Chondrocyte (in vitro differentiated cells): ENCODE results near the gene AFAP1. TPM values are rescaled to one million over a fixed set of nuclear protein-coding genes. Genes with fewer than 3 reads are reported as not detected.
A peak's percentile ranks its signal among the peaks of the same experiment; 100 is the strongest.

Experiments used
- DNase-seq: peaks from one replicate; pipeline ENCODE4 v3.0.0; 2021; ENCODE audit warnings: mixed read lengths, low spot score
- H3K27ac Mint-ChIP-seq: one replicate; pipeline ENCODE4 v1.8.0; 2021; ENCODE audit warnings: mild to moderate bottlenecking, moderate library complexity, mixed read lengths; ENCODE audit not compliant: unreplicated experiment
- H3K27me3 Mint-ChIP-seq: 2 replicates; pipeline ENCODE4 v1.8.0; 2021; ENCODE audit warnings: low read depth, mixed read lengths
- H3K36me3 Mint-ChIP-seq: 2 replicates; pipeline ENCODE4 v1.8.0; 2021; ENCODE audit warnings: low read depth, mixed read lengths
- H3K4me1 Mint-ChIP-seq: 2 replicates; pipeline ENCODE4 v1.8.0; 2021; ENCODE audit warnings: low read depth, mild to moderate bottlenecking, mixed read lengths
- H3K4me3 Mint-ChIP-seq: one replicate; pipeline ENCODE4 v1.8.0; 2021; ENCODE audit warnings: mild to moderate bottlenecking, moderate library complexity, mixed read lengths; ENCODE audit not compliant: unreplicated experiment
- H3K9me3 Mint-ChIP-seq: 2 replicates; pipeline ENCODE4 v1.8.0; 2021; ENCODE audit warnings: low read depth, mixed read lengths
- total RNA-seq: library from RNA; stranded (reverse); gene quantifications from 3 replicates; pipeline ENCODE4 v1.2.1, GENCODE V29; 2021
- TF ChIP-seq, protein P1 (sequence below): fragments of 200-600 bp; sonication (generic); IDR thresholded peaks from 2 replicates; pipeline ENCODE4 v1.5.0; 2021; ENCODE audit warnings: antibody characterized with exemption, mild to moderate bottlenecking, moderate library complexity

The AFAP1 gene
- total RNA-seq, 1 donor from 2014 or later, result 118 TPM

DNA sequence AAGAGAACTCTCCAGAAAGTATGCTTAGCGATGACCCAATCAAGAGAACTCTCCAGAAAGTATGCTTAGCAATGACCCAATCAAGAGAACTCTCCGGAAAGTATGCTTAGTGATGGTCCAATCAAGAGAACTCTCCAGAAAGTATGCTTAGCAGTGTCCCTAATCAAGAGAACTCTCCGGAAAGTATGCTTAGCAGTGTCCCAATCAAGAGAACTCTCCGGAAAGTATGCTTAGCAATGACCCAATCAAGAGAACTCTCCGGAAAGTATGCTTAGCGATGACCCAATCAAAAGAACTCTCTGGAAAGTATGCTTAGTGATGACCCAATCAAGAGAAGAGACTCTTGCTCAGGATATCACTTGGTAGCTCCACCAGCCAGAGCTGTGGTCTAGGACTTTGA, 92.5 kb downstream of the AFAP1 start:
- peak overlapping the region; percentile 3 for H3K27ac Mint-ChIP-seq
- H3K36me3 Mint-ChIP-seq, result peaks cover 41% of the 10 kb centered on the region
- H3K4me1 Mint-ChIP-seq, result peaks cover 54% of the 10 kb centered on the region
- no peak overlapping the region for H3K4me3 Mint-ChIP-seq
- no peaks in the 10 kb centered on the region for H3K9me3 Mint-ChIP-seq
- no peak for DNase-seq
- TF ChIP-seq, protein P1, sequence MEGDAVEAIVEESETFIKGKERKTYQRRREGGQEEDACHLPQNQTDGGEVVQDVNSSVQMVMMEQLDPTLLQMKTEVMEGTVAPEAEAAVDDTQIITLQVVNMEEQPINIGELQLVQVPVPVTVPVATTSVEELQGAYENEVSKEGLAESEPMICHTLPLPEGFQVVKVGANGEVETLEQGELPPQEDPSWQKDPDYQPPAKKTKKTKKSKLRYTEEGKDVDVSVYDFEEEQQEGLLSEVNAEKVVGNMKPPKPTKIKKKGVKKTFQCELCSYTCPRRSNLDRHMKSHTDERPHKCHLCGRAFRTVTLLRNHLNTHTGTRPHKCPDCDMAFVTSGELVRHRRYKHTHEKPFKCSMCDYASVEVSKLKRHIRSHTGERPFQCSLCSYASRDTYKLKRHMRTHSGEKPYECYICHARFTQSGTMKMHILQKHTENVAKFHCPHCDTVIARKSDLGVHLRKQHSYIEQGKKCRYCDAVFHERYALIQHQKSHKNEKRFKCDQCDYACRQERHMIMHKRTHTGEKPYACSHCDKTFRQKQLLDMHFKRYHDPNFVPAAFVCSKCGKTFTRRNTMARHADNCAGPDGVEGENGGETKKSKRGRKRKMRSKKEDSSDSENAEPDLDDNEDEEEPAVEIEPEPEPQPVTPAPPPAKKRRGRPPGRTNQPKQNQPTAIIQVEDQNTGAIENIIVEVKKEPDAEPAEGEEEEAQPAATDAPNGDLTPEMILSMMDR, result no peak
- no peaks in the 10 kb centered on the region for H3K27me3 Mint-ChIP-seq

DNA sequence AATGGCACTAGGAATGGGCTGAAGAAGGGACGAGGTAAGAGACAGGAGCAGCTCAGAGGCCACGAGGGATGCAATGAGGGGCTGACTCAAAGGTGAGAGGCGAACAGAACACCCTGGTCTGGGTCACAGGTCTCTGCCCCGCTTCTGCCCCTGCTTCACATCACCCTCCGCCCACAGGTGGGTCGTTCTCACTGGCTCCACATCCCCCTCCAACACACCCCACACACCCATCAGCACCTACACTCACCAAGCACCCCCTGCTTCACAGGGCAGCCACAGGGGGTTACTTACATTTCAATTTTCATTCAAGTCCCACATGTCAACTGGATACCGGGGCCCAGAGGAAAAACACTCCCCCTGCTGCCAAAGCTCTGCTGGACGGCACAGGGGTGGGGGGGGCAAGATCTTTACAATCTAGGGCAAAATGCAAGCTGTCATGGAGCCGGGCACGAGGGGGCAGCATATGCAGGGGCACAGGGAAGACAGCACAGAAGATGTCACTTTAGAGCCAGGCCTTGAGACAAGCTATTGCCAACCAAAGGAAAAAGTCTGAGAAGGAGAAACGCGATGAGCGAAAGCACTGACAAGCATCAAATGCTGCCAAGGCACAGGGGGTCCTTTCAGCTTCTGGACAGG, 94.0 kb downstream of the AFAP1 start:
- Mint-ChIP-seq H3K4me1 (peaks cover 70% of the 10 kb centered on the region), H3K27ac (peak overlapping the region; percentile 49), H3K9me3 (no peaks in the 10 kb centered on the region), H3K27me3 (no peaks in the 10 kb centered on the region), H3K36me3 (peaks cover 38% of the 10 kb centered on the region), H3K4me3 (no peak overlapping the region)
- no peak for DNase-seq
- TF ChIP-seq, protein P1, result peak; percentile 51

DNA sequence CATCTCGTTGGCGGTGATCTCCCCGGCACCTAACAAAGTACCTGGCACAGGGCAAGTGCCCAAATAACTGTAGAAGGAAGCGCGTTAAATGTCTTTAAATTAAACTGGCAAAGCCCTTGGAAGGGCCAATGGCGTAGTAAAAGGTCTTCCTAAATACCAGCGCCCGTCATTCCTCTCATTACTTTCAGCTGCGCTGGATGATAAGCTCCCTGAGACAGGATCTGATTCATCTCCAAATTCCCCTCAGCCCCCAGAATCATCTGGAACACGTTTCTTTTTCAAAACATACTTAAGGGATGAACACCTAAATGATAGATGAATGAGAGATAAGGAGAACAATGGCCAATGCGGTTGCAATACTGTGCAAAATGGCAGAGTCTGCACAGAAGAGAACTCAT, 95.1 kb downstream of the AFAP1 start:
- DNase-seq, result no peak

DNA sequence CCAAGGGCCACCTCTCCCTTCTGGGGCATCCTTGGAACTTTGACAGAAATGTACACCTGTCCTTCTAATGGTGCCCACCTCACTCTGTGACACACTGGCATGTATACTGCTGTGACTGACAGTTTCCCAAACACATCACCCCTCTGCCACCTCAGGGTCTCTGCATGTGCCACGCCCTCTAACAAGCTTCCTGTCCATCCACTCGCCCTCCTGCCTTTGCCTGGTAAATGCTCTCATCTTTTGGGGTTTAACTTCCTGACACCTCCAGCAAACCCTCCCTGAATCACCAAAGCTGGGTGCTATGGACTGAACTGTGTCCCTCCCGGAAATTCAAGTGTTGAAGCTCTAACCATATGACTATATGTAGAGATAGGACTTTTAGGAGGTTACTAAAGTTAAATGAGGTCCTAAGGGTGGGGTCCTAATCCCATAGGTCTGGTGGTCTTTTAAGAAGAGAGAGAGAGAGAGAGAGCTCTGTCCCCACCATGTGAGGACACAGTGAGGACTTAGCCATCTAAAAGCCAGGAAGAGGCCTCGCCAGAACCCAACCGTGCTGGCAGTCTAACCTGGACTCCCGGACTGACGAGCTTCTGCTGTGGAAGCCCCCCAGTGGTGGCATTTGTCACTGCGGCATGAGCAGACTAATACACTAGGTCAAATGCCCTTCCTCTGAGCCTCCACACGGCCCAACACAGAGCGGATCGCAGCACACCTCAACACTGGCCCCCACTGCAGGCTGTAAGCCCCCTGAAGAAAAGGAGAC, 95.6 kb downstream of the AFAP1 start:
- Mint-ChIP-seq H3K9me3 (no peaks in the 10 kb centered on the region), H3K4me3 (peak overlapping the region; percentile 25), H3K27ac (peak overlapping the region; percentile 99), H3K4me1 (peaks cover 68% of the 10 kb centered on the region), H3K36me3 (peaks cover 34% of the 10 kb centered on the region), H3K27me3 (no peaks in the 10 kb centered on the region)
- no peak for DNase-seq
- TF ChIP-seq, protein P1, result peak; percentile 80

More for the DNA sequence above, 95.1 kb downstream of the AFAP1 start:
- Mint-ChIP-seq H3K36me3 (peaks cover 35% of the 10 kb centered on the region), H3K4me1 (peaks cover 70% of the 10 kb centered on the region), H3K27ac (peak overlapping the region; percentile 99), H3K9me3 (no peaks in the 10 kb centered on the region), H3K27me3 (no peaks in the 10 kb centered on the region), H3K4me3 (no peak overlapping the region)
- TF ChIP-seq, protein P1, result peak; percentile 62

DNA sequence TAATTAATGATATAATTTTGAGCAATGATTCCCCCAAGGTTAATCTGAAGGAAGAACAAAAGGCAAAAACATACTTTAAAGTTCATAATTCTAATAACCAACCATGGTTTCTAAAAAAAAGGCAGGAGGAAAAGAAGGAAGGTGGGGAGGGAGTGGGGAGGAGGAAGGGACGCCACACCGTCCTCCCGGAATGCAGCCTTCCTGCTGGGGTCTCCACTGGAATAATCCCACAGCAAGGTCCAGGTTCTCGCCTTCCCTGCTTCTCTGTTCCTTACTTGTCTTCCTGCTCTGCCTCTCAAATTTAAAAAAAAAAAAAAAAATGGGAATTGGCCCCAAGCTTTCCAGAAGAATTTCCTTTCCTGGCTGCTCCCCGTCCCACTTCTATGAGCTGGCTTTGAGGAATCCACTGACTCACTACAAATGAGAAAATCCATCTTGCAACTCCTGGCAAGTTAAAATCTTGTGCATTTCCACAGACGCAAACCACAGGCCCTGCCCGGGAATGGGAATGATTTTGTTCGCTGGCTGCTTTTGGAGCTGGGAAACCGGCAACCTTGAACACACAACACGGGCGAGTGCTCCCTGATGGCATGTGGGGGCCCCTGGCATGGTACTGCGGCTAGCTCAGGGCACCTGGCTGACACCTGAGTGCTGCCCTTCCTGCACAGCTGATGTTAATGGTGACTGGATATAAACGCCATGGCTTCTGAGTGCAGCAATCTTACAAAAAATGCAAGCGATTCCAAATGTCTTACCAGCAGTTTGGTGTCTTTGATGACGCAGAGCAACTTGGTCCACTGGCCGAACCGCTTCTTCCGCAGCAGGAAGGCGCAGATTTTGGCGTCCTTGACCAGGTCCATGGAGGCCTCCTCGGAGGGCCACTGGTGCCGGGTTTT, 97.0 kb downstream of the AFAP1 start:
- H3K27ac Mint-ChIP-seq, result peak overlapping the region; percentile 99

More for the DNA sequence above, 97.0 kb downstream of the AFAP1 start:
- DNase-seq, result no peak
- no peaks in the 10 kb centered on the region for H3K9me3 Mint-ChIP-seq
- no peaks in the 10 kb centered on the region for H3K27me3 Mint-ChIP-seq
- H3K4me3 Mint-ChIP-seq, result peak overlapping the region; percentile 40
- peaks cover 64% of the 10 kb centered on the region for H3K4me1 Mint-ChIP-seq
- H3K36me3 Mint-ChIP-seq, result peaks cover 30% of the 10 kb centered on the region
- TF ChIP-seq, protein P1, result no peak
